ENCODE measurements around the gene REG1A.

The REG1A gene

DNA sequence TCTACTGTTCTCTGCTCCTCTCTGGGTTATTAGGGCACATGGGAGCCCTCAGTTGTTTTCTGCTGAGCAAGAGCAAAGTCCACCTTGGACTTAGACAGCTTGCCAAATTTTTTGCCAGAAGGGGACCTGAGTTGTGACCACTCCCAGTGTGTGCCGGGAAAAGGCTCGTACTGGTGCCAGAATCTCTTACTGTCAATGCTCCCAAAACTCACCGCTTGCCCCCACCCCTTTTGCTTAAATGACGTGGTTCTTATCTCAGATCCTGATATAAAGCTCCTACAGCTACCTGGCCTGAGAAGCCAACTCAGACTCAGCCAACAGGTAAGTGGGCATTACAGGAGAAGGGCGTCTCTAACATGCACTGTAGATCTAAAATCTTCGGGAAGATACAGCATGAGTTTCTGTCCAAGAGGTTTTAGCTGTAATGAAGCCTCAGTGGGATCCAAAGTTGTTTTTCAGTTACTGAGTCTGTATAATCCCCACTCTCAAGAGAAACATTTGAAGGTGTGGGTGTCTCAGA, at the start of gene REG1A:
Gene REG1A (plus strand): TSS at position 295 of the 520 bp plus-strand sequence. CDS start 374 bp downstream, outside the sequence.
- H2AFZ ChIP-seq (ENCODE audit: low read depth, low read length, severe bottlenecking): no peak within 1 kb of the TSS
- no peak within 1 kb of the TSS for H3K27ac ChIP-seq (ENCODE audit: low read depth, low read length)
- no peaks in the 10 kb centered on the region for H4K20me1 ChIP-seq (ENCODE audit: low read depth, low read length)
- H3K27me3 ChIP-seq (ENCODE audit: low read length): no peaks in the 10 kb centered on the region
- no peaks in the 10 kb centered on the region for H3F3A ChIP-seq (ENCODE audit: insufficient read depth)
- TF ChIP-seq CTCF (IDR thresholded peaks at IDR 0.05; ENCODE audit: insufficient read depth, low read length, poor library complexity, severe bottlenecking) (no peak), EZH2phosphoT487 (conservative IDR thresholded peaks at IDR 0.05; ENCODE audit: low read length) (no peak)
- H3K4me3 ChIP-seq (ENCODE audit: insufficient read depth, low read length, poor library complexity, severe bottlenecking): no peak within 1 kb of the TSS
- no peaks in the 10 kb centered on the region for H3K79me2 ChIP-seq (ENCODE audit: insufficient read depth, low read length)
- H3K4me2 ChIP-seq (ENCODE audit: low read depth, low read length, poor library complexity, severe bottlenecking): no peak within 1 kb of the TSS
- no peak within 1 kb of the TSS for H3K9ac ChIP-seq (ENCODE audit: low read length)
- no peaks in the 10 kb centered on the region for H3K9me3 ChIP-seq (ENCODE audit: insufficient read depth, low read length)
- H3K9me2 ChIP-seq (replicated peaks; ENCODE audit: insufficient read depth, low read length): no peaks in the 10 kb centered on the region
- H3K36me3 ChIP-seq (ENCODE audit: low read length): no peaks in the 10 kb centered on the region

GRCh38 chr2:79071078-79071477, 49.2 kb upstream of the REG1A start:
- Histone ChIP-seq H3K36me3 (ENCODE audit: low read length) (no peaks in the 10 kb centered on the region), H3K4me2 (ENCODE audit: low read depth, low read length, poor library complexity, severe bottlenecking) (no peak overlapping the region), H3K27me3 (ENCODE audit: low read length) (no peaks in the 10 kb centered on the region), H3K9ac (ENCODE audit: low read length) (no peak overlapping the region), H2AFZ (ENCODE audit: low read depth, low read length, severe bottlenecking) (no peak overlapping the region), H3K9me2 (replicated peaks; ENCODE audit: insufficient read depth, low read length) (no peaks in the 10 kb centered on the region), H3K9me3 (ENCODE audit: insufficient read depth, low read length) (no peaks in the 10 kb centered on the region), H3K27ac (ENCODE audit: low read depth, low read length) (no peak overlapping the region), H3K79me2 (ENCODE audit: insufficient read depth, low read length) (no peaks in the 10 kb centered on the region), H4K20me1 (ENCODE audit: low read depth, low read length) (no peaks in the 10 kb centered on the region), H3F3A (ENCODE audit: insufficient read depth) (no peaks in the 10 kb centered on the region), H3K4me3 (ENCODE audit: insufficient read depth, low read length, poor library complexity, severe bottlenecking) (no peak overlapping the region)
- TF ChIP-seq CTCF (IDR thresholded peaks at IDR 0.05; ENCODE audit: insufficient read depth, low read length, poor library complexity, severe bottlenecking) (no peak), EZH2phosphoT487 (conservative IDR thresholded peaks at IDR 0.05; ENCODE audit: low read length) (no peak)

DNA sequence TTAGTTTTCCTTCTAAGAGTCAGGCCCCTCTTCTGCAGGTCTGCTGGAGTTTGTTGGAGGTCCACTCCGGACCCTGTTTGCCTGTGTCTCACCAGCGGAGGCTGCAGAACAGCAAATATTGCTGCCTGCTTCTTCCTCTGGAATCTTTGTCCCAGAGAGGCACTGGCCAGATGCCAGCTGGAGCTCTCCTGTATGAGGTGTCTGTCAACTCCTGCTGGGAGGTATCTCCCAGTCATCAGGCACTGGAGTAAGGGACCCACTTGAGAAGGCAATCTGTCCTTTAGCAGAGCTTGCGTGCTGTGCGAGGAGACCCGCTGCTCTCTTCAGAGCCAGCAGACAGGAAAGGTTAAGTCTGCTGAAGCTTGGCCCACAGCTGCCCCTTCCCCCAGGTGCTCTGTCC, 37.3 kb upstream of the REG1A start:
- Histone ChIP-seq H4K20me1 (ENCODE audit: low read depth, low read length) (no peaks in the 10 kb centered on the region), H3K36me3 (ENCODE audit: low read length) (no peaks in the 10 kb centered on the region), H3K9me2 (replicated peaks; ENCODE audit: insufficient read depth, low read length) (no peaks in the 10 kb centered on the region)

DNA sequence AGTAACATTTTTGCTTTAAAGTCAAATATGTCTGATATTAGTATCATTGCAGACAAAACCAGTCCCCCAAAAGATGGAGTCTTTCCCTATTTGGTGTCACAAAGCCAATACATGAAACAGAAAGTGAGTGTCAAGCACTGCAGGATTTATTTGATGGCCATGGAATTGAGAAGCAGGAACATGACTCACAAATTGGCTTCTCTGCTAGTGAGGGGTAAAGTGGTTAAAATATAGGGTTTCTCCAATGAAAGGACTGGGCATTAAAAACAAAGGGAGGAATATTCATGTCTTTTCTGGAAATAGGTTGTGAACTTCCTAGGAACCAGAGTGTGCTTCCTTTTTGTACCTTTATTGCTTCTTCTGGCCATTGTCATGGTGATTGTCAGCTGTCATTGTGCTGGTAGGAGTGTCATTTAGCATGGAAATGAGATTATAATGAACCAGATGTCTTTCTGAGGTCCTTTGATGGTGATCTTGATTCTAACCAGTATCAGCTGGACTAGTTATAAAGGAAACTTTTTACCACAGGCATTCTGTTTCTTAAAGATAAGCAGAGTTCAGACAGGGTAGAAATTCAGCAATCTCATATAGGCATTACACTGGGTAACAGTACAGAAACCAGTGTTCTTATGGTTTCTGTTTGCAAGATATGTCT, 36.6 kb upstream of the REG1A start:
- no peaks in the 10 kb centered on the region for H4K20me1 ChIP-seq (ENCODE audit: low read depth, low read length)
- H3K9me2 ChIP-seq (replicated peaks; ENCODE audit: insufficient read depth, low read length): no peaks in the 10 kb centered on the region
- no peak overlapping the region for H3K4me3 ChIP-seq (ENCODE audit: insufficient read depth, low read length, poor library complexity, severe bottlenecking)
- TF ChIP-seq EZH2phosphoT487 (conservative IDR thresholded peaks at IDR 0.05; ENCODE audit: low read length) (no peak), CTCF (IDR thresholded peaks at IDR 0.05; ENCODE audit: insufficient read depth, low read length, poor library complexity, severe bottlenecking) (no peak)
- no peaks in the 10 kb centered on the region for H3K79me2 ChIP-seq (ENCODE audit: insufficient read depth, low read length)
- no peaks in the 10 kb centered on the region for H3K36me3 ChIP-seq (ENCODE audit: low read length)
- H3K27ac ChIP-seq (ENCODE audit: low read depth, low read length): no peak overlapping the region
- H3K9me3 ChIP-seq (ENCODE audit: insufficient read depth, low read length): no peaks in the 10 kb centered on the region
- H3K27me3 ChIP-seq (ENCODE audit: low read length): no peaks in the 10 kb centered on the region
- H2AFZ ChIP-seq (ENCODE audit: low read depth, low read length, severe bottlenecking): no peak overlapping the region
- no peak overlapping the region for H3K9ac ChIP-seq (ENCODE audit: low read length)
- H3F3A ChIP-seq (ENCODE audit: insufficient read depth): no peaks in the 10 kb centered on the region
- no peak overlapping the region for H3K4me2 ChIP-seq (ENCODE audit: low read depth, low read length, poor library complexity, severe bottlenecking)

More for the DNA sequence above, 37.3 kb upstream of the REG1A start:
- Histone ChIP-seq H3K4me3 (ENCODE audit: insufficient read depth, low read length, poor library complexity, severe bottlenecking) (no peak overlapping the region), H3K79me2 (ENCODE audit: insufficient read depth, low read length) (no peaks in the 10 kb centered on the region), H3K27ac (ENCODE audit: low read depth, low read length) (no peak overlapping the region), H3K9me3 (ENCODE audit: insufficient read depth, low read length) (no peaks in the 10 kb centered on the region), H3F3A (ENCODE audit: insufficient read depth) (no peaks in the 10 kb centered on the region), H2AFZ (ENCODE audit: low read depth, low read length, severe bottlenecking) (no peak overlapping the region), H3K4me2 (ENCODE audit: low read depth, low read length, poor library complexity, severe bottlenecking) (no peak overlapping the region), H3K27me3 (ENCODE audit: low read length) (no peaks in the 10 kb centered on the region), H3K9ac (ENCODE audit: low read length) (no peak overlapping the region)
- no peak for TF ChIP-seq EZH2phosphoT487 (conservative IDR thresholded peaks at IDR 0.05; ENCODE audit: low read length)
